ENCODE results near the gene PAIP2.
"Not testable (repeated sequence)": the region's sequence is repeated elsewhere in the genome, so short reads cannot be mapped to it uniquely, and the experiment has no call there.

The PAIP2 gene

GRCh38 chr5:139315056-139315615 lies 26.5 kb upstream of the PAIP2 start:
- DNase-seq (ENCODE audit: low spot score), result no peak

- no peak for DNase-seq (ENCODE audit: low spot score)
Observed at GRCh38 chr5:139335811-139336210, 5.8 kb upstream of the PAIP2 start.

- DNase-seq (ENCODE audit: low spot score), result no peak
Observed at GRCh38 chr5:139340051-139340450, 1.6 kb upstream of the PAIP2 start.

- no peak for DNase-seq (ENCODE audit: low spot score)
Observed at GRCh38 chr5:139341187-139341688, 416 bp upstream of the PAIP2 start.

GRCh38 chr5:139342423-139342723 lies 719 bp downstream of the PAIP2 start:
- no peak for DNase-seq (ENCODE audit: low spot score)

GRCh38 chr5:139343476-139343875 lies 1.8 kb downstream of the PAIP2 start:
- no peak for DNase-seq (ENCODE audit: low spot score)

- DNase-seq (ENCODE audit: low spot score), result no peak
Observed at GRCh38 chr5:139344177-139344576, 2.5 kb downstream of the PAIP2 start.

- DNase-seq (ENCODE audit: low spot score), result not testable (repeated sequence)
Observed at GRCh38 chr5:139345442-139345841, 3.8 kb downstream of the PAIP2 start.

GRCh38 chr5:139347863-139348262 lies 6.2 kb downstream of the PAIP2 start:
- not testable (repeated sequence) for DNase-seq (ENCODE audit: low spot score)

- DNase-seq (ENCODE audit: low spot score), result no peak
Observed at GRCh38 chr5:139354186-139354585, 12.5 kb downstream of the PAIP2 start.

- DNase-seq (ENCODE audit: low spot score), result not testable (repeated sequence)
Observed at GRCh38 chr5:139355900-139356299, 14.2 kb downstream of the PAIP2 start.

- DNase-seq (ENCODE audit: low spot score), result no peak
Observed at GRCh38 chr5:139358064-139358463, 16.4 kb downstream of the PAIP2 start.

GRCh38 chr5:139360384-139360783 lies 18.7 kb downstream of the PAIP2 start:
- DNase-seq (ENCODE audit: low spot score), result no peak

- DNase-seq (ENCODE audit: low spot score), result no peak
Observed at GRCh38 chr5:139361835-139362429, 20.3 kb downstream of the PAIP2 start.

GRCh38 chr5:139363937-139364336 lies 22.3 kb downstream of the PAIP2 start:
- DNase-seq (ENCODE audit: low spot score), result no peak

GRCh38 chr5:139364466-139364865 lies 22.8 kb downstream of the PAIP2 start:
- DNase-seq (ENCODE audit: low spot score), result no peak

GRCh38 chr5:139368613-139369012 lies 27.0 kb downstream of the PAIP2 start:
- DNase-seq (ENCODE audit: low spot score), result no peak

GRCh38 chr5:139369181-139369580 lies 27.5 kb downstream of the PAIP2 start:
- no peak for DNase-seq (ENCODE audit: low spot score)

GRCh38 chr5:139371482-139372435 lies 30.1 kb downstream of the PAIP2 start:
- no peak for DNase-seq (ENCODE audit: low spot score)

- DNase-seq (ENCODE audit: low spot score), result no peak
Observed at GRCh38 chr5:139374909-139375308, 33.3 kb downstream of the PAIP2 start.

- no peak for DNase-seq (ENCODE audit: low spot score)
Observed at GRCh38 chr5:139376364-139376763, 34.7 kb downstream of the PAIP2 start.

- DNase-seq (ENCODE audit: low spot score), result no peak
Observed at GRCh38 chr5:139377226-139377625, 35.6 kb downstream of the PAIP2 start.

Data from left forelimb (tissue), 1 donor.